Breast epithelium (tissue), 3 donors: ENCODE results near the gene SNCAIP.

Experiments used
- CTCF ChIP-seq, 3 donors: fragments of 450-650 bp; IDR thresholded peaks; one replicate each; pipeline ENCODE4 v1.5.1; 2016 to 2017; ENCODE audit warnings: antibody characterized with exemption in 3 of 3, mild to moderate bottlenecking in 3 of 3, moderate library complexity in 3 of 3
- POLR2A ChIP-seq: fragments of 450-650 bp; IDR thresholded peaks from one replicate; pipeline ENCODE4 v1.6.1; 2016; ENCODE audit warnings: antibody characterized with exemption, mild to moderate bottlenecking, moderate library complexity
- POLR2AphosphoS5 ChIP-seq, 3 donors: sonication (generic); formaldehyde crosslinking; IDR thresholded peaks; one replicate each; pipeline ENCODE4 v1.6.1; 2017; ENCODE audit warnings: antibody characterized with exemption in 3 of 3

DNA sequence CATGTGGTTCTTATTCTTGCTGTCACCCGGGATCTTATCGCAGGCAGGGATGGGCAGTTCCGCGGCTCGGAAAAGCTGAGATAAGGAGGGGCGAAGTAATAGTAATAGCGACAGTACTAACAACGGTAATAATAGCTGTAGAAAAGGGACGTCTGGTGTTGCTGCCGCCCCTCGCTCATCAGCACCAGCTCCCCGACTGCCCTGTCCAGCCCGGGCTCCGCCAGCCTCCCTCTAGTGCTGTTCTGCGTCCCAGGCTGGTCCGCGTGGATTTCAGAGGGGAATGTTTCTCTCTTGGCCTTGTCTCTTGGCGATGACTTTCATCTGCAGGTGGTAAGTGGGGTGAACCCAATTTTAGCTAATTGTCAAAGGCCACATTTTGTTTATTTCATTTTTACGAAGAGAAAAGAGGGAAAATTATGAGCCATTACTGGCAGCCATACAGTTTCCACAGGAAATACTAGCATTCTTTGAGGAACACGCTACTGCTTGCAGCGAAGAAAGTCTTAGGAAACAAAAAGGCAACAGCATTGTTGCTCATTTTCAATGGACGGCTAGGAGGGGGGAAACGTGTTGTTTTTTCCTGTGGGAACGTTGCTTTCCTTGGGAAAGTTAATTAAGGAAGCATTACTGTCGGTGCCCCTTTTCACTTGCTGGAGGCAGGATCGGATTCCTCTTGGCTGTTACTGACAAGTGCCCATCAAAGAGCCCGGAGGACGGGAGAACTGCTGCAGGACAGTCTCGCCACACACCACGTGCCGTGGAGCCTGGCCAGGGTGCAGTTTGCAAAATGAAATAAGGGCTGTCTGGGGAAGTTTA, 762 bp downstream of the SNCAIP start:
- no peak for TF ChIP-seq POLR2A
- TF ChIP-seq CTCF (IDR thresholded peaks at IDR 0.05), result no peak
- TF ChIP-seq POLR2AphosphoS5 (IDR thresholded peaks at IDR 0.05), result no peak
